HG03103 (cell line): ENCODE data around the gene LTBP2.

Experiments used
- ATAC-seq: cut with Tn5 transposase; IDR thresholded peaks from one replicate; pipeline ENCODE4 v1.9.1; 2021; ENCODE audit warnings: low read depth; ENCODE audit not compliant: unreplicated experiment

Gene LTBP2

GRCh38 chr14:74611650-74612349 lies at the start of gene LTBP2:
Gene LTBP2 (minus strand): TSS chr14:74612237. CDS start chr14:74611944, 293 bp downstream.
- no peak for ATAC-seq

GRCh38 chr14:74660863-74661262 lies 48.8 kb upstream of the LTBP2 start:
- no peak for ATAC-seq

GRCh38 chr14:74660167-74660566 lies 48.1 kb upstream of the LTBP2 start:
- ATAC-seq, result no peak

- ATAC-seq, result no peak
Observed at GRCh38 chr14:74658535-74659131, 46.6 kb upstream of the LTBP2 start.

- no peak for ATAC-seq
Observed at GRCh38 chr14:74656964-74657363, 44.9 kb upstream of the LTBP2 start.

GRCh38 chr14:74655599-74656395 lies 43.8 kb upstream of the LTBP2 start:
- ATAC-seq, result no peak

- ATAC-seq, result no peak
Observed at GRCh38 chr14:74654931-74655330, 42.9 kb upstream of the LTBP2 start.

- no peak for ATAC-seq
Observed at GRCh38 chr14:74653386-74654138, 41.5 kb upstream of the LTBP2 start.

- no peak for ATAC-seq
Observed at GRCh38 chr14:74652541-74652940, 40.5 kb upstream of the LTBP2 start.

- no peak for ATAC-seq
Observed at GRCh38 chr14:74650927-74651686, 39.1 kb upstream of the LTBP2 start.

GRCh38 chr14:74649673-74650072 lies 37.6 kb upstream of the LTBP2 start:
- no peak for ATAC-seq

GRCh38 chr14:74649167-74649566 lies 37.1 kb upstream of the LTBP2 start:
- ATAC-seq, result no peak

GRCh38 chr14:74648601-74649000 lies 36.6 kb upstream of the LTBP2 start:
- no peak for ATAC-seq

- no peak for ATAC-seq
Observed at GRCh38 chr14:74647678-74648461, 35.8 kb upstream of the LTBP2 start.

- no peak for ATAC-seq
Observed at GRCh38 chr14:74647061-74647677, 35.1 kb upstream of the LTBP2 start.

- ATAC-seq, result no peak
Observed at GRCh38 chr14:74645756-74646470, 33.9 kb upstream of the LTBP2 start.

- ATAC-seq, result no peak
Observed at GRCh38 chr14:74645244-74645643, 33.2 kb upstream of the LTBP2 start.
